ENCODE data around the gene CHN2. TPM values are rescaled to one million over a fixed set of nuclear protein-coding genes. Genes with fewer than 3 reads are reported as not detected.

Gene CHN2
- total RNA-seq, 4 donors from 2014 or later = 7.6 to 15.3 (median 10.0) TPM

DNA sequence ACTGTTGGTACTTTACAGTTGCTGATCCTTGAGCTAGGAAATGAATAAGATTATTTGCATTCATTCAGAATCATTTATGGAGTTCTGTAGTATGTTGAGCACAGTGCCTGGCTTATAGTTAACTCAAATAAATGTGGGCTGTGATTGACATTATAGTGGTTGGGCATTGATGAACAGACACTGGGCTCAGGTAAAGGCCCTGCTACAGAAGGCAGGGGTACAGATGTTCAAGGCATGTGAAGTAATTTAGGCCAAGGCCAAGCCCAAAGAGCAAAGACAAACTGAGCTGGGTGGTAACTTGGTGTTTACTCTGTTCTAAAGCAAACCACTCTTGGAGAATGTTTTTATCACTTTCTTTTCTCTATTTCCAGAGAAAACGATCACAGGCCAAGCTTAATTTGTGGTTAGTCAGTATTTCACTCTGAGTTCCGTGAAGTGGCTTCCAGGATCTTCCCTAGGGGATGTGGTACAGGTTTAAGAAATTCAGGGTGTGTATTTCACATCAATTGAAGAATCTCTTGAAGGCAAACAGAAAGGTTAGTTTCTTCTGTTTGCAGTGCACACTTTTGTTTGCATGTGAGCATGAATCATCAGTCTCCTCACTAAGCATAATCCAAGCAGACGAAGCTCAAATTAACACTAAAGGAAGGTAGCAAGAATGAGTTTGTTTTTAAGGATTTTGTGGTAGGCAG, 255.1 kb downstream of the CHN2 start:
- 72 to 79% methylated on average over 2 to 3 of the region's 3 CpGs for WGBS, 2 donors (ENCODE audit: low coverage in 1 of 2)
- Histone ChIP-seq H3K4me1 (no peaks in the 10 kb centered on the region), H3K4me3 (no peak overlapping the region), H3K27ac (no peak overlapping the region), H3K9me3 (no peaks in the 10 kb centered on the region), H3K36me3 (no peaks in the 10 kb centered on the region), H3K27me3 (no peaks in the 10 kb centered on the region)
- ATAC-seq = no peak
- TF ChIP-seq POLR2A (IDR thresholded peaks at IDR 0.05) = no peak
- no peak for TF ChIP-seq EP300 (IDR thresholded peaks at IDR 0.05)
- no peak for TF ChIP-seq POLR2AphosphoS5 (IDR thresholded peaks at IDR 0.05)
- TF ChIP-seq, protein P1, sequence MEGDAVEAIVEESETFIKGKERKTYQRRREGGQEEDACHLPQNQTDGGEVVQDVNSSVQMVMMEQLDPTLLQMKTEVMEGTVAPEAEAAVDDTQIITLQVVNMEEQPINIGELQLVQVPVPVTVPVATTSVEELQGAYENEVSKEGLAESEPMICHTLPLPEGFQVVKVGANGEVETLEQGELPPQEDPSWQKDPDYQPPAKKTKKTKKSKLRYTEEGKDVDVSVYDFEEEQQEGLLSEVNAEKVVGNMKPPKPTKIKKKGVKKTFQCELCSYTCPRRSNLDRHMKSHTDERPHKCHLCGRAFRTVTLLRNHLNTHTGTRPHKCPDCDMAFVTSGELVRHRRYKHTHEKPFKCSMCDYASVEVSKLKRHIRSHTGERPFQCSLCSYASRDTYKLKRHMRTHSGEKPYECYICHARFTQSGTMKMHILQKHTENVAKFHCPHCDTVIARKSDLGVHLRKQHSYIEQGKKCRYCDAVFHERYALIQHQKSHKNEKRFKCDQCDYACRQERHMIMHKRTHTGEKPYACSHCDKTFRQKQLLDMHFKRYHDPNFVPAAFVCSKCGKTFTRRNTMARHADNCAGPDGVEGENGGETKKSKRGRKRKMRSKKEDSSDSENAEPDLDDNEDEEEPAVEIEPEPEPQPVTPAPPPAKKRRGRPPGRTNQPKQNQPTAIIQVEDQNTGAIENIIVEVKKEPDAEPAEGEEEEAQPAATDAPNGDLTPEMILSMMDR (IDR thresholded peaks at IDR 0.05) = no peak

DNA sequence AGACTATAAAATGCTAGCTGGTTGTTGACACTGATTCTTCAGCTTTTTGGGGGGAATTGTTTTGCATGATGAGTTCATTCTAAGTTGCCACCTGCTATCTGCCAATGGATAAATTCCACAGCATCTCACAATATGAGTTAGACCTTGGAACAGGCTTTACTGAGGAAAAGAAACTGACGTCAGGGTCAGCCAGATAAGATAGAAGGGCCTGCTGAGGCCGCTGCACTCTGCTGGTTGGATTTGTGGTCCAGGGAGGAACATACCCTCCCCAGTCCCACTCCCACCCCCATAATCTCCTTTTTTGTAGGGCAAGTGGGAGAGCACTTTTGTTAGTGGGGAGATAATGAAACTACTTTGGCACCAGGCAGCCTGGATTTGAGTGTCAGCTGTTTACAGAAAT, 258.4 kb downstream of the CHN2 start:
- Histone ChIP-seq H3K27ac (no peak overlapping the region), H3K9me3 (no peaks in the 10 kb centered on the region), H3K4me1 (no peaks in the 10 kb centered on the region), H3K36me3 (no peaks in the 10 kb centered on the region), H3K4me3 (no peak overlapping the region), H3K27me3 (no peaks in the 10 kb centered on the region)
- TF ChIP-seq POLR2A (IDR thresholded peaks at IDR 0.05) (no peak), POLR2AphosphoS5 (IDR thresholded peaks at IDR 0.05) (no peak), EP300 (IDR thresholded peaks at IDR 0.05) (no peak)
- TF ChIP-seq, protein P1 (IDR thresholded peaks at IDR 0.05) = no peak
- no peak for ATAC-seq
- 71 to 89% methylated on average over 1 to 2 of the region's 2 CpGs for WGBS, 2 donors (ENCODE audit: low coverage in 1 of 2)

GRCh38 chr7:29454464-29454863, 259.9 kb downstream of the CHN2 start:
- Histone ChIP-seq H3K36me3 (no peaks in the 10 kb centered on the region), H3K27ac (no peak overlapping the region), H3K27me3 (no peaks in the 10 kb centered on the region), H3K4me3 (no peak overlapping the region), H3K4me1 (no peaks in the 10 kb centered on the region), H3K9me3 (no peaks in the 10 kb centered on the region)
- no peak for TF ChIP-seq EP300 (IDR thresholded peaks at IDR 0.05)
- TF ChIP-seq, protein P1 (IDR thresholded peaks at IDR 0.05) = no peak
- TF ChIP-seq POLR2A (IDR thresholded peaks at IDR 0.05) = no peak
- TF ChIP-seq POLR2AphosphoS5 (IDR thresholded peaks at IDR 0.05) = no peak
- no peak for ATAC-seq
- 92 to 94% methylated on average over 4 of the region's 4 CpGs for WGBS, 2 donors (ENCODE audit: low coverage in 1 of 2)

DNA sequence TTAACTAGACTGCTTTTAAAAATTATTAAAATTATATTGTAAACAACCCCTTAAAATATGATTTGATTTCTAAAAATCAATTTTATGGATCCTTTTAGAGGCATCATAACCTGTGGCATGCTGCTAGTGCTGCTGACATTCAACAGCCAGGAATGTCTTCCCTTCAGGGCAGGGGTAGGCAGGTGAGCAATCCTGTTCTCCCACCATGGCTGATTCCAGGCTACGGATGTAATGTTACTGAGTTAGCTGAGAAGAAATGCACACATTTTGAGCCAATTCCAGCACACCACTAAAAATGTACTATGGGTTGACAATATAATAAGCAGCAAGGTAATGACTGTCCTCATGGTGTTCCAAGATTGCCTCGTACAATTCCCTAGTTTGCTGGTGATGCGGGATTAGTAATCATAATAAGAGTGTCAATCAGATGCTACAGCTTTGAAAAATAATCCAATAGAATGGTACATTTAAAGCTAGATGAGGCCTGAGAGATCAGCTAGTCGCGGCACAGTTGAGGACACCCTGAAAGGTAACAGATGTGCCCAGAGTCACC, 260.4 kb downstream of the CHN2 start:
- no peak for ATAC-seq
- no peaks in the 10 kb centered on the region for H3K4me1 ChIP-seq
- no peak for TF ChIP-seq POLR2AphosphoS5 (IDR thresholded peaks at IDR 0.05)
- TF ChIP-seq POLR2A (IDR thresholded peaks at IDR 0.05) = no peak
- TF ChIP-seq, protein P1 (IDR thresholded peaks at IDR 0.05) = no peak
- TF ChIP-seq EP300 (IDR thresholded peaks at IDR 0.05) = no peak
- H3K9me3 ChIP-seq = no peaks in the 10 kb centered on the region
- no peak overlapping the region for H3K27ac ChIP-seq
- 90 to 93% methylated on average over 2 to 5 of the region's 5 CpGs for WGBS, 2 donors (ENCODE audit: low coverage in 1 of 2)
- H3K4me3 ChIP-seq = no peak overlapping the region
- H3K27me3 ChIP-seq = no peaks in the 10 kb centered on the region
- H3K36me3 ChIP-seq = no peaks in the 10 kb centered on the region

GRCh38 chr7:29457141-29457561, 262.6 kb downstream of the CHN2 start:
- Histone ChIP-seq H3K4me3 (no peak overlapping the region), H3K9me3 (no peaks in the 10 kb centered on the region), H3K36me3 (no peaks in the 10 kb centered on the region), H3K27ac (no peak overlapping the region), H3K4me1 (no peaks in the 10 kb centered on the region), H3K27me3 (no peaks in the 10 kb centered on the region)
- WGBS, 2 donors (ENCODE audit: low coverage in 1 of 2) = 60 to 73% methylated on average over 2 to 4 of the region's 7 CpGs
- no peak for ATAC-seq
- no peak for TF ChIP-seq POLR2AphosphoS5 (IDR thresholded peaks at IDR 0.05)
- TF ChIP-seq POLR2A (IDR thresholded peaks at IDR 0.05) = no peak
- no peak for TF ChIP-seq EP300 (IDR thresholded peaks at IDR 0.05)
- TF ChIP-seq, protein P1 (IDR thresholded peaks at IDR 0.05) = no peak
